ENCODE data around the gene YLPM1. TPM values are rescaled to one million over a fixed set of nuclear protein-coding genes. Genes with fewer than 3 reads are reported as not detected.
A peak's percentile ranks its signal among the peaks of the same experiment; 100 is the strongest.

YLPM1 gene, protein sequence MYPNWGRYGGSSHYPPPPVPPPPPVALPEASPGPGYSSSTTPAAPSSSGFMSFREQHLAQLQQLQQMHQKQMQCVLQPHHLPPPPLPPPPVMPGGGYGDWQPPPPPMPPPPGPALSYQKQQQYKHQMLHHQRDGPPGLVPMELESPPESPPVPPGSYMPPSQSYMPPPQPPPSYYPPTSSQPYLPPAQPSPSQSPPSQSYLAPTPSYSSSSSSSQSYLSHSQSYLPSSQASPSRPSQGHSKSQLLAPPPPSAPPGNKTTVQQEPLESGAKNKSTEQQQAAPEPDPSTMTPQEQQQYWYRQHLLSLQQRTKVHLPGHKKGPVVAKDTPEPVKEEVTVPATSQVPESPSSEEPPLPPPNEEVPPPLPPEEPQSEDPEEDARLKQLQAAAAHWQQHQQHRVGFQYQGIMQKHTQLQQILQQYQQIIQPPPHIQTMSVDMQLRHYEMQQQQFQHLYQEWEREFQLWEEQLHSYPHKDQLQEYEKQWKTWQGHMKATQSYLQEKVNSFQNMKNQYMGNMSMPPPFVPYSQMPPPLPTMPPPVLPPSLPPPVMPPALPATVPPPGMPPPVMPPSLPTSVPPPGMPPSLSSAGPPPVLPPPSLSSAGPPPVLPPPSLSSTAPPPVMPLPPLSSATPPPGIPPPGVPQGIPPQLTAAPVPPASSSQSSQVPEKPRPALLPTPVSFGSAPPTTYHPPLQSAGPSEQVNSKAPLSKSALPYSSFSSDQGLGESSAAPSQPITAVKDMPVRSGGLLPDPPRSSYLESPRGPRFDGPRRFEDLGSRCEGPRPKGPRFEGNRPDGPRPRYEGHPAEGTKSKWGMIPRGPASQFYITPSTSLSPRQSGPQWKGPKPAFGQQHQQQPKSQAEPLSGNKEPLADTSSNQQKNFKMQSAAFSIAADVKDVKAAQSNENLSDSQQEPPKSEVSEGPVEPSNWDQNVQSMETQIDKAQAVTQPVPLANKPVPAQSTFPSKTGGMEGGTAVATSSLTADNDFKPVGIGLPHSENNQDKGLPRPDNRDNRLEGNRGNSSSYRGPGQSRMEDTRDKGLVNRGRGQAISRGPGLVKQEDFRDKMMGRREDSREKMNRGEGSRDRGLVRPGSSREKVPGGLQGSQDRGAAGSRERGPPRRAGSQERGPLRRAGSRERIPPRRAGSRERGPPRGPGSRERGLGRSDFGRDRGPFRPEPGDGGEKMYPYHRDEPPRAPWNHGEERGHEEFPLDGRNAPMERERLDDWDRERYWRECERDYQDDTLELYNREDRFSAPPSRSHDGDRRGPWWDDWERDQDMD (N-terminal part only)
- total RNA-seq = 10 to 100 TPM; 62.6 to 67.1 TPM

DNA sequence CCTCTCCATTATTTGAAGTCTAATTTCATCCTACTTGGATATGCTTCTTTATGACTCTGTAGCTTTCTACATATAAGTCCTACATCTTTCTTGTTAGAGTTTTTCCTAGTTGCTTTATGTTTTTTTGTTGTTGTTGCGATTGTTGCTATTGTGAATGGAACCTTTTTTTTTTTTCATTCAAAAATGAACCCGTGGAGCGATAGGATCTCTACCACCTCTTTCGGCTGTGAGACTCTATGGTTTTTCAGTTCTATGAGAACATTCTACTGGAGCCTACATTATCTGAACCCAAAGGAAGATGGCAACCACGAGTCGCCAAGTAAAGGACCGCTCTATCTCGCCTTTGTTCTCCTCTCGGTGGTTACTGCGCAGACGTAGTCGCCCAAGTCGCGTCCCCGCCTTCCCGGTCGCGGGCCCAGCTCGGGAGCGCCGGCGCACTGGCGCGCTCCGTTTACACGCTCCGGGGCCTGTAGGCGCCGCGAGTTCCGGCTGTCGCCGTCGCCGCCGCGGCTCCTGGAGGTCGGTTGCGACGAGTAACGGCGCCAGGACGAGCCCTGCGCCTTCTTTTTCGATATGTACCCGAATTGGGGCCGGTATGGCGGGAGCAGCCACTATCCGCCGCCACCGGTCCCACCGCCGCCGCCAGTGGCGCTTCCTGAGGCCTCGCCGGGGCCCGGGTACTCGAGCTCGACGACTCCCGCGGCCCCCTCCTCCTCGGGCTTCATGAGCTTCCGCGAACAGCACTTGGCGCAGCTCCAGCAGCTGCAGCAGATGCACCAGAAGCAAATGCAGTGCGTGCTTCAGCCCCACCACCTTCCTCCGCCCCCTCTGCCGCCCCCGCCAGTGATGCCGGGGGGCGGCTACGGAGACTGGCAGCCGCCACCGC is at the start of gene YLPM1:
YLPM1 (plus strand) TSS at position 400 of the 886 bp plus-strand sequence; CDS start at position 574, 174 bp downstream.
- DNase-seq = peak; percentile 93 to 94
- no peaks in the 10 kb centered on the region for H3K9me3 Mint-ChIP-seq
- peaks cover 66% of the 10 kb centered on the region for H3K4me1 Mint-ChIP-seq (ENCODE audit: low read depth)
- H3K27me3 Mint-ChIP-seq (ENCODE audit: low read depth) = no peaks in the 10 kb centered on the region
- H3K36me3 Mint-ChIP-seq (ENCODE audit: insufficient read depth in 2 of 2) = peaks cover 10 to 14% of the 10 kb centered on the region in 2 donors
- peak within 1 kb of the TSS; percentile 98 to 99 for H3K4me3 Mint-ChIP-seq
- ATAC-seq (replicated peaks in 1 of 2) = peak; percentile 93 to 96
- H3K27ac Mint-ChIP-seq = peak within 1 kb of the TSS; percentile 99

DNA sequence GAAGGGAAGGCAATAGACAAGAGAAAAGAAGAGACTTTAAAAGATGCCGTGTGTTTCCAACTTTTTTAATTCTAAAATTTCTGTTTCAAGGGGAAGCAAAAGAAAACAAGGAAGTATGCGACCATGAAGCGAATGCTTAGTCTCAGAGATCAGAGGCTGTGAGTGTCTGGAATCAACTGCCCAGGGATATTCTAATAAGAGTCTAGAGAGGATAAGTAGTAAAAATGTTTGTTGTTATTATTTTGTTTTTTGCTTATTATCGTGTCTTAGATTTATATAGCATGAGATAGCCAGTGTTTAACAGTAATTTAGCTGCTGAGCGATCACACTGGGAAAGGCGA is 49.8 kb upstream of the YLPM1 start:
- peaks cover 54% of the 10 kb centered on the region for H3K4me1 Mint-ChIP-seq (ENCODE audit: low read depth)

DNA sequence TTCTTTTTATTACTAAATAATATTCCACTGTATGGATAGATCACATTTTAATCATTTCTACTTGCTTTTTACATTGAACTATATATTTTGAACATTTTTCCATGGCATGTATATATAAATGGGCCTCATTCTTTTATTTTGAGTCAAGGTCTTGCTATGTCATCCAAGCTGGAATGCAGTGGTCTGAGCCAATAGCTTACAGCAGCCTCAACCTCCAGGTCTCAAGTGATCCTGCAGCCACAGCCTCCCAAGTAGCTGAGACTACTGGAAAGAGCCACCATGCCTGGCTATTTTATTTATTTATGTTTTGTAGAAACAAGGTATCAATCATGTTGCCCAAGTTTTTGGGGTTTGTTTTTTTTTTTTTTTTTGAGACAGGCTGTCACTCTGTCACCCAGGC is 42.6 kb upstream of the YLPM1 start:
- Mint-ChIP-seq H3K4me3 (no peak overlapping the region), H3K27me3 (ENCODE audit: low read depth) (no peaks in the 10 kb centered on the region), H3K27ac (no peak overlapping the region), H3K36me3 (ENCODE audit: insufficient read depth in 2 of 2) (peaks cover 2 to 29% of the 10 kb centered on the region in 2 donors), H3K4me1 (ENCODE audit: low read depth) (peaks cover 4% of the 10 kb centered on the region), H3K9me3 (no peaks in the 10 kb centered on the region)
- ATAC-seq (replicated peaks in 1 of 2) = no peak
- DNase-seq = no peak

More for the DNA sequence above, 49.8 kb upstream of the YLPM1 start:
- peak overlapping the region; percentile 98 to 100 for H3K4me3 Mint-ChIP-seq
- H3K27ac Mint-ChIP-seq = peak overlapping the region; percentile 97
- peaks cover 7 to 20% of the 10 kb centered on the region in 2 donors for H3K36me3 Mint-ChIP-seq (ENCODE audit: insufficient read depth in 2 of 2)
- H3K9me3 Mint-ChIP-seq = no peaks in the 10 kb centered on the region
- no peak for ATAC-seq (replicated peaks in 1 of 2)
- no peaks in the 10 kb centered on the region for H3K27me3 Mint-ChIP-seq (ENCODE audit: low read depth)
- no peak for DNase-seq

DNA sequence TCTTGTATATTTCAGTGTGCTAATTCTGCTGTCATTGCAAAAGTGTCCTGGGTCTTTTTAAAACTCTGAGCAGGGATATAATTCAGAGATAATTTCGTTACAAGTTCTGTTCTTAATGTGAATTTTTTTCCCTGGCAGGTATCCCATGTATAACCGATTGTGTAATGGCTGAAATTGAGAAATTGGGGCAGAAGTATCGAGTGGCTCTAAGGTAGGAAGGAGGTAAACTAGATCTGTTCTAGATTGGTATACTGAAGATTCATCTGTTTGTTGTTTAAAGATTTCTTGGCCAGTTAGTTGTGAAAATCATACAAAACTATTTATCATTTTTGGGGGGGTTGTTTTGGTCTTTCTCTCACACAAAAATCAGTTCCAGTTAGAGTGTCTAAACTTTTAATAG is 40.0 kb upstream of the YLPM1 start:
- ATAC-seq (replicated peaks in 1 of 2) (no peak), DNase-seq (no peak)
- no peaks in the 10 kb centered on the region for H3K9me3 Mint-ChIP-seq
- H3K36me3 Mint-ChIP-seq (ENCODE audit: insufficient read depth in 2 of 2) = peaks cover 2 to 22% of the 10 kb centered on the region in 2 donors
- H3K27me3 Mint-ChIP-seq (ENCODE audit: low read depth) = no peaks in the 10 kb centered on the region
- H3K4me3 Mint-ChIP-seq = no peak overlapping the region
- H3K27ac Mint-ChIP-seq = no peak overlapping the region
- H3K4me1 Mint-ChIP-seq (ENCODE audit: low read depth) = no peaks in the 10 kb centered on the region

DNA sequence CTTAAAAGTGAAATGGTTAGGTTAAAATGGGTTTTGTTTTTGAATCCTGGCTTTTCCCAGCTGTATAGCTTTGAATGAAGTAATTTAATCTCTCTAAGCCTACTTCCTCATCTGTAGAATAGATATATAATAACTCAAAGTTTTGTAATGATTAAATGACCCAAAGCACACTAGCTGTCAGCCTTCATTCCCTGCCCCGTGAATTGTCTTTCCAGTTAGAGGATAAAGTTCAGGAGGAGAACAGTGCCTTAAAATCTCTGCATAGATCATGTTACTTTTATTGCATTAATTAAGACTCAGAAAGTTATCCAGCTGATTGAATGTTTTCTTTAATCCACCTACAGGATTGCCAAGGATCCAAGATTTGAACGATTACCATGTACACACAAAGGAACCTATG is 30.7 kb upstream of the YLPM1 start:
- no peaks in the 10 kb centered on the region for H3K9me3 Mint-ChIP-seq
- H3K27ac Mint-ChIP-seq = peak overlapping the region; percentile 50
- H3K4me3 Mint-ChIP-seq = no peak overlapping the region
- peaks cover 1 to 20% of the 10 kb centered on the region in 2 donors for H3K36me3 Mint-ChIP-seq (ENCODE audit: insufficient read depth in 2 of 2)
- no peaks in the 10 kb centered on the region for H3K27me3 Mint-ChIP-seq (ENCODE audit: low read depth)
- no peaks in the 10 kb centered on the region for H3K4me1 Mint-ChIP-seq (ENCODE audit: low read depth)
- DNase-seq = no peak
- no peak for ATAC-seq (replicated peaks in 1 of 2)

DNA sequence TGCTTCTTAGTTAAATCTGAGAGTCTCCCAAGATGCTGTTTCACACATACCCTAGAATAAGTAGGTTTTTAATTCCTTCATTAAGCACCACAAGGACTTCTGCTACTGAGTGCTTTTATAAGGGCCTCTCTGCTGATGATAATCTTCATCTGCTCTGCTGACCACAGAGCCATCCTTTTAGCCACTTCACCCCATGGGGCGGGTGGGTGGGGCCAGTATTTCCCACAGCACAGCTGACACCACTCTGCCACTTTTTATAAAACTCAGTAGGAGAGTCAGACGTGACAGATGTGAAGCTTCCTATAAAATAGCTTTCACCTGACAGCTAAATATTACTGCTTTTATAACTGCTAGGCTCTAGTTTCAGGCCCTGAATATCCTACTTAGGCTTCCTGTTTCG is 29.9 kb upstream of the YLPM1 start:
- ATAC-seq (replicated peaks in 1 of 2) (no peak), DNase-seq (no peak)
- no peak overlapping the region for H3K4me3 Mint-ChIP-seq
- no peaks in the 10 kb centered on the region for H3K9me3 Mint-ChIP-seq
- H3K27me3 Mint-ChIP-seq (ENCODE audit: low read depth) = no peaks in the 10 kb centered on the region
- peaks cover 1 to 19% of the 10 kb centered on the region in 2 donors for H3K36me3 Mint-ChIP-seq (ENCODE audit: insufficient read depth in 2 of 2)
- no peak overlapping the region for H3K27ac Mint-ChIP-seq
- no peaks in the 10 kb centered on the region for H3K4me1 Mint-ChIP-seq (ENCODE audit: low read depth)

DNA sequence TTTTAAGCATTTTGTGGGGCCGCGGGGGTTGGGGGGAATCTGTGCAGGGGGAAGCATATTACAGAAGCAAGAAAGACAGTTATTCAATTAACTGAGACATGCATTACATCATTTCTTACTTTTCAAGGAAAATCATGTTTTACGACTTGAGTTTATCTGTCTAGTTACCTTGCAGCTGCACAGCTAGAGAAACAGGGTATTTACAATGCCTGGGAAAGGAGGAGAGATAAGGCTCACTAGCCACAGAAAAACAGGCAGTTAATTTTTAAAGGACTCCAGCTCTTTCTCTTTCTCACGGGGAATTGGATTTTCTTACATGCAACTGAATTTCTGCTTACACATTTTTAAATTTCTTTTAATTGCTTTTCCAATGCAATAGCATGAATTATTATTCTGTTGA is 28.0 kb upstream of the YLPM1 start:
- Mint-ChIP-seq H3K4me1 (ENCODE audit: low read depth) (no peaks in the 10 kb centered on the region), H3K9me3 (no peaks in the 10 kb centered on the region), H3K36me3 (ENCODE audit: insufficient read depth in 2 of 2) (peaks cover 0 to 18% of the 10 kb centered on the region in 2 donors), H3K27ac (no peak overlapping the region), H3K27me3 (ENCODE audit: low read depth) (no peaks in the 10 kb centered on the region), H3K4me3 (no peak overlapping the region)
- no peak for ATAC-seq (replicated peaks in 1 of 2)
- no peak for DNase-seq

DNA sequence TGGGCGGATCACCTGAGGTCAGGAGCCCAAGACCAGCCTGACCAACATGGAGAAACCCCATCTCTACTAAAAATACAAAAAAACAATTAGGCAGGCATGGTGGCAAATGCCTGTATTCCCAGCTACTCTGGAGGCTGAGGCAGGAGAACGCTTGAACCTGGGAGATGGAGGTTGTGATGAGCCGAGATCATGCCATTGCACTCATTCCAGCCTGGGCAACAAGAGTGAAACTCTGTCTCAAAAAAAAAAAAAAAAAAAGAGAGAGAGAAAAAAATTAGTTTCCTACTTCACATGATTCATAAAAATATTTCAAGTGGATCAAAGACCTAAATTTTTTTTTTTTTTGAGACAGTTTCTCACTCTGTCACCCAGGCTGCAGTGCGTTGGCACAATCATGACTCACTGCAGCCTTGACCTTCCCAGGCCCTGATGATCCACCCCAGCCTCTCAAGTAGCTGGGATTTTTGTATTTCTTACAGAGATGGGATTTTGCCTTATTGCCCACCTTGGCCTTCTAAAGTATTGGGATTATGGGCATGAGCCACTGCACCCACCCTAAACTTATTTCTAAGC is 25.3 kb upstream of the YLPM1 start:
- DNase-seq (no peak), ATAC-seq (replicated peaks in 1 of 2) (no peak)
- Mint-ChIP-seq H3K4me1 (ENCODE audit: low read depth) (no peaks in the 10 kb centered on the region), H3K27ac (no peak overlapping the region), H3K9me3 (no peaks in the 10 kb centered on the region), H3K36me3 (ENCODE audit: insufficient read depth in 2 of 2) (peaks cover 0 to 13% of the 10 kb centered on the region in 2 donors), H3K4me3 (no peak overlapping the region), H3K27me3 (ENCODE audit: low read depth) (no peaks in the 10 kb centered on the region)

DNA sequence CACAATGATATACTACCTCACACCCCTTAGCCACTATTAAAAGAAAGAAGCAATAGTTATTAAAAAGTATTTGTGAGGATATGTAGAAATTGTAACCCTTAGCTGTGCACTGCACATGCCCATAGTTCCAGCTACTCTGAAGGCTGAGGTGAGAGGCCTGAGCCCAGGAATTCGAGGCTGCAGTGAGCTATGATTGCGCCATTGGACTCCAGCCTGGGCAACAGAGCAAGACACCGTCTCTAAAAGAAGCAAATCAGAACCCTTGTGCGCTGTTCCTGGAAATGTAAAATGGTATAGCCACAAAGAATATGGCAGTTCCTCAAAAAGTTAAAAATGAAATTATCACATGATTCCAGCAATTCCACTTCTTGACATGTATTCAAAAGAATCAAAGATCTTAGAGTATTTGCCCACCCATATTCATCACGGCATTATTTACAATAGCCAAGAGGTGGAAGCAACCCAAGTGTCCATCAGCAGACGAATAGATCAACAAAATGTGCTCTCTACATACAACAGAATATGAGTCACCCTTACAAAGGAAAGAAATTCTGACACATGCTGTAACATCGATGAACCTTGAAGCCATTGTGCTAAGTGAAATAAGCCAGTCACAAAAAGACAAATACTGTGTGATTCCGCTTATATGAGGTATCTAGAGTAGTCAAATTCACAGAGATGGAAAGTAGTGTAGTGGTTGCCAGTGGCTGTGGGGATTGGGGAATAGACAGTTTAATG is 23.7 kb upstream of the YLPM1 start:
- DNase-seq (no peak), ATAC-seq (replicated peaks in 1 of 2) (no peak)
- Mint-ChIP-seq H3K36me3 (ENCODE audit: insufficient read depth in 2 of 2) (peaks cover 0 to 9% of the 10 kb centered on the region in 2 donors), H3K4me1 (ENCODE audit: low read depth) (no peaks in the 10 kb centered on the region), H3K4me3 (no peak overlapping the region), H3K9me3 (no peaks in the 10 kb centered on the region), H3K27me3 (ENCODE audit: low read depth) (no peaks in the 10 kb centered on the region), H3K27ac (no peak overlapping the region)

DNA sequence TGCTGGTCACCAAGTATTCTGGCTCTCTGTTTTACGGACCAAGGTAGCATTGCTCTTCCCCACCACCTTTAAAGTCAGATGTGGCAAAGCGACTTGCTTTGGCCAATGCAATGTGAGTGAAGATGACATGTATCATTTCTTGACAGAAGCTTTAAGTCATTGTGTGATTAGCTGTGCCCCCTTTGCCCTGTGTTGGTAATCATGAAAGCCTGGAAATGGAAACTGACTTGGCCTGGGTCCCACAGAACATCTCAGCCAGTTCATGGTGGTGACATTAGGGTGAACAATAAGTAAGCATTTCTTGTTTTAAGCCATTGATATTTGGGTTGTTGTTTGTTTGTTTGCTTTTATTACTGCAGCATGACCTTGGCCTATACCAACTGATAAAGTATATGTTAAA is 15.9 kb upstream of the YLPM1 start:
- Mint-ChIP-seq H3K27ac (no peak overlapping the region), H3K4me3 (no peak overlapping the region), H3K9me3 (peaks cover 4% of the 10 kb centered on the region in 2 donors), H3K36me3 (ENCODE audit: insufficient read depth in 2 of 2) (peaks cover 3 to 4% of the 10 kb centered on the region in 2 donors), H3K4me1 (ENCODE audit: low read depth) (no peaks in the 10 kb centered on the region), H3K27me3 (ENCODE audit: low read depth) (no peaks in the 10 kb centered on the region)
- DNase-seq (no peak), ATAC-seq (replicated peaks in 1 of 2) (no peak)

DNA sequence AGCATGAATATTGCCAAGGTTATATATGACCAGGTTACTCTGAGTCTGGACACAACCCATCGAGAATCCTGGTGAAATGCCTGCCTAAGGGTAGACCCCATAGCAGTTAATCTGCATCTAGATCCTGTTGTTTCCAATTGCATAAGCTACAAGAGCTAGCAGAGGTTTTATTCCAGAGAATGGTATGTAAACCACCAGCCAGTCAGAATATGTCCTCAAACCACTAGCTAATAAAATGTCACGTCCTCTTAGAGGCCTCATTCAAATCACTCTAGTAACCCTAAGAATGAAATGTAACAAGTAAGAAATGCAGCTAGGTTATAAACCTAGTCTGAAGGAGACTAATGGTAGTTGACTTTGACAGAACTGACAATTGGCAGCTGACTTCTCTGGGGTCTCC is 9.0 kb upstream of the YLPM1 start:
- peaks cover 8 to 10% of the 10 kb centered on the region in 2 donors for H3K36me3 Mint-ChIP-seq (ENCODE audit: insufficient read depth in 2 of 2)
- ATAC-seq (replicated peaks in 1 of 2) (no peak), DNase-seq (no peak)
- H3K9me3 Mint-ChIP-seq = peaks cover 6 to 9% of the 10 kb centered on the region in 2 donors
- no peaks in the 10 kb centered on the region for H3K4me1 Mint-ChIP-seq (ENCODE audit: low read depth)
- no peak overlapping the region for H3K27ac Mint-ChIP-seq
- no peak overlapping the region for H3K4me3 Mint-ChIP-seq
- no peaks in the 10 kb centered on the region for H3K27me3 Mint-ChIP-seq (ENCODE audit: low read depth)

All from activated T-cell treated with anti-CD3 and anti-CD28 coated beads, Interleukin-2, amount 50 U/mL, for 72 hours (primary cell).